ENCODE results near the gene SLCO2A1.

SLCO2A1 gene

DNA sequence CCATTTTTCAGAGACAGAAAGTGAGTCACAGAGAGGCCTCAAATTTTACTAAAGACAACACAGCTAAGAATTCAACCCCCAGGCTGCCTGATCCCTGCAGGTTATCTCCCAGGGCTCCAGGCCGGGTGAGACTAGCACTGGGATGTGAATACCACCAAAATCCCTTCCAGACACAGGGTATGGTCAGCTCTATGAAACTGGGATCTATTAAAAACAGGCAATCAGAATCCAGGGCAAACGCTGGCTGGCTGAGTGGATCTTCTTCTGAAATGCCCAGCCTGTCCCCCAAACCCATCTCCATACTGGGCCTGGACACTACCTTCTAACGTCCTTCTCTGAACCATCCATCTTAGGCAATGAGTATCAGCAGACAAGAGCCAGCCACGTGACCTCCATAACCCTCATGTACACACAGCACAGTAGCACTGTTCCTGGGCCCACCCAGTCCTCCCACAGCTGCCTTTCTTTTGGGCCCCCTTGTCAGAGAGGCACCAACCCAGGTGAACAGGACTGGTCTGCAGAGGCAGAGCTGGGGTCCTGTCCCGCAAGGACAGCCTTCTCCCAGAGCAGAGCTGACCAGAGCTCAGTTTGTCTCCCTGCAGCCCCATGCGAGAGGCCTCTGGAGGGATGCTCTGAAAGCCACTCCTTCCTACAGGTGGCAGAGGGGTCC is 135.9 kb downstream of the SLCO2A1 start (continued):
- TF ChIP-seq, protein P1, sequence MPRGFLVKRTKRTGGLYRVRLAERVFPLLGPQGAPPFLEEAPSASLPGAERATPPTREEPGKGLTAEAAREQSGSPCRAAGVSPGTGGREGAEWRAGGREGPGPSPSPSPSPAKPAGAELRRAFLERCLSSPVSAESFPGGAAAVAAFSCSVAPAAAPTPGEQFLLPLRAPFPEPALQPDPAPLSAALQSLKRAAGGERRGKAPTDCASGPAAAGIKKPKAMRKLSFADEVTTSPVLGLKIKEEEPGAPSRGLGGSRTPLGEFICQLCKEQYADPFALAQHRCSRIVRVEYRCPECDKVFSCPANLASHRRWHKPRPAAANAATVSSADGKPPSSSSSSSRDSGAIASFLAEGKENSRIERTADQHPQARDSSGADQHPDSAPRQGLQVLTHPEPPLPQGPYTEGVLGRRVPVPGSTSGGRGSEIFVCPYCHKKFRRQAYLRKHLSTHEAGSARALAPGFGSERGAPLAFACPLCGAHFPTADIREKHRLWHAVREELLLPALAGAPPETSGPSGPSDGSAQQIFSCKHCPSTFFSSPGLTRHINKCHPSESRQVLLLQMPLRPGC (tag by site-specific recombination; IDR thresholded peaks at IDR 0.05), result no peak
- TF ChIP-seq ZBTB20 (tag by site-specific recombination; IDR thresholded peaks at IDR 0.05), result no peak
- TF ChIP-seq, protein P2, sequence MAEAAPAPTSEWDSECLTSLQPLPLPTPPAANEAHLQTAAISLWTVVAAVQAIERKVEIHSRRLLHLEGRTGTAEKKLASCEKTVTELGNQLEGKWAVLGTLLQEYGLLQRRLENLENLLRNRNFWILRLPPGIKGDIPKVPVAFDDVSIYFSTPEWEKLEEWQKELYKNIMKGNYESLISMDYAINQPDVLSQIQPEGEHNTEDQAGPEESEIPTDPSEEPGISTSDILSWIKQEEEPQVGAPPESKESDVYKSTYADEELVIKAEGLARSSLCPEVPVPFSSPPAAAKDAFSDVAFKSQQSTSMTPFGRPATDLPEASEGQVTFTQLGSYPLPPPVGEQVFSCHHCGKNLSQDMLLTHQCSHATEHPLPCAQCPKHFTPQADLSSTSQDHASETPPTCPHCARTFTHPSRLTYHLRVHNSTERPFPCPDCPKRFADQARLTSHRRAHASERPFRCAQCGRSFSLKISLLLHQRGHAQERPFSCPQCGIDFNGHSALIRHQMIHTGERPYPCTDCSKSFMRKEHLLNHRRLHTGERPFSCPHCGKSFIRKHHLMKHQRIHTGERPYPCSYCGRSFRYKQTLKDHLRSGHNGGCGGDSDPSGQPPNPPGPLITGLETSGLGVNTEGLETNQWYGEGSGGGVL (tag by site-specific recombination; IDR thresholded peaks at IDR 0.05), result no peak

DNA sequence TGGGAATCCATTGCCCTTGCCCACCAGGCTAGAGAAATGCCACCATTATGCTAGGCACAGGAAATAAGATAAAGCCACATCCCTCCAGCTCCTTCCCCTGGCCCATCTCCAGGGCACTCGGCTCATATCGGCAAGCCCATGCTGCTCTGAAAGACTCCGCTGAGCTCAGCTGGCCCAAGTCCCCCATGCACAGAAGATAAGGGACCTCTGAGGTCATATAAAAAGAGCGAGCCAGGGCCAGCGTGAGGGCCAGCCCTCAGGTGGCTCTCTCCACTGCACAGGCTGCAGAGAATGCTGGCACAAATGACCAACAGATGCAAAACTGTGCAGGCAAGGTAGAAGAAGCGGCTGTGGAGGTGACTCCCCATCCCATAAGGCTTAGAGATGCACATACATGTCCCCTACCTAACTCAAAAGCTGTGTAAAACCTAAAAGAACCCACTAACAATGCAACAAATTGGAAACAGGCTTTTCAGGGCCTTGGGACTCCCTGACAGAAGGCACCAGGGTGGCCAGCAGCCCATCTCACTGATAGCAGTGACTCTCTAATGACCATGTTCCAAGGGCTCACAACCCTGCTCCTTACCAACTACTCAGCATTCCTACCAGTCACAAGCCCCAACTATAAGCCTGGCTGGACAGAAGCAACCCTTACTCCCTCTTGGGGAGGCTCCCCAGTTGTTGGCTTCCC is 137.0 kb downstream of the SLCO2A1 start:
- no peaks in the 10 kb centered on the region for H3K9me3 ChIP-seq (ENCODE audit: control insufficient read depth, insufficient read depth, low read depth, low read length)
- H3K4me3 ChIP-seq (ENCODE audit: low read depth, low read length), result no peak overlapping the region
- TF ChIP-seq GLI2 (tag by site-specific recombination; IDR thresholded peaks at IDR 0.05; ENCODE audit: borderline replicate concordance, low read depth) (no peak), ZFHX2 (tag by site-specific recombination; conservative IDR thresholded peaks at IDR 0.05) (no peak), ZNF239 (tag by site-specific recombination; IDR thresholded peaks at IDR 0.05) (no peak), KLF9 (tag by site-specific recombination; IDR thresholded peaks at IDR 0.05; ENCODE audit: low read depth) (no peak), ZNF404 (tag by site-specific recombination; IDR thresholded peaks at IDR 0.05) (no peak), ZNF785 (tag by site-specific recombination; IDR thresholded peaks at IDR 0.05) (no peak)
- TF ChIP-seq, protein P3, sequence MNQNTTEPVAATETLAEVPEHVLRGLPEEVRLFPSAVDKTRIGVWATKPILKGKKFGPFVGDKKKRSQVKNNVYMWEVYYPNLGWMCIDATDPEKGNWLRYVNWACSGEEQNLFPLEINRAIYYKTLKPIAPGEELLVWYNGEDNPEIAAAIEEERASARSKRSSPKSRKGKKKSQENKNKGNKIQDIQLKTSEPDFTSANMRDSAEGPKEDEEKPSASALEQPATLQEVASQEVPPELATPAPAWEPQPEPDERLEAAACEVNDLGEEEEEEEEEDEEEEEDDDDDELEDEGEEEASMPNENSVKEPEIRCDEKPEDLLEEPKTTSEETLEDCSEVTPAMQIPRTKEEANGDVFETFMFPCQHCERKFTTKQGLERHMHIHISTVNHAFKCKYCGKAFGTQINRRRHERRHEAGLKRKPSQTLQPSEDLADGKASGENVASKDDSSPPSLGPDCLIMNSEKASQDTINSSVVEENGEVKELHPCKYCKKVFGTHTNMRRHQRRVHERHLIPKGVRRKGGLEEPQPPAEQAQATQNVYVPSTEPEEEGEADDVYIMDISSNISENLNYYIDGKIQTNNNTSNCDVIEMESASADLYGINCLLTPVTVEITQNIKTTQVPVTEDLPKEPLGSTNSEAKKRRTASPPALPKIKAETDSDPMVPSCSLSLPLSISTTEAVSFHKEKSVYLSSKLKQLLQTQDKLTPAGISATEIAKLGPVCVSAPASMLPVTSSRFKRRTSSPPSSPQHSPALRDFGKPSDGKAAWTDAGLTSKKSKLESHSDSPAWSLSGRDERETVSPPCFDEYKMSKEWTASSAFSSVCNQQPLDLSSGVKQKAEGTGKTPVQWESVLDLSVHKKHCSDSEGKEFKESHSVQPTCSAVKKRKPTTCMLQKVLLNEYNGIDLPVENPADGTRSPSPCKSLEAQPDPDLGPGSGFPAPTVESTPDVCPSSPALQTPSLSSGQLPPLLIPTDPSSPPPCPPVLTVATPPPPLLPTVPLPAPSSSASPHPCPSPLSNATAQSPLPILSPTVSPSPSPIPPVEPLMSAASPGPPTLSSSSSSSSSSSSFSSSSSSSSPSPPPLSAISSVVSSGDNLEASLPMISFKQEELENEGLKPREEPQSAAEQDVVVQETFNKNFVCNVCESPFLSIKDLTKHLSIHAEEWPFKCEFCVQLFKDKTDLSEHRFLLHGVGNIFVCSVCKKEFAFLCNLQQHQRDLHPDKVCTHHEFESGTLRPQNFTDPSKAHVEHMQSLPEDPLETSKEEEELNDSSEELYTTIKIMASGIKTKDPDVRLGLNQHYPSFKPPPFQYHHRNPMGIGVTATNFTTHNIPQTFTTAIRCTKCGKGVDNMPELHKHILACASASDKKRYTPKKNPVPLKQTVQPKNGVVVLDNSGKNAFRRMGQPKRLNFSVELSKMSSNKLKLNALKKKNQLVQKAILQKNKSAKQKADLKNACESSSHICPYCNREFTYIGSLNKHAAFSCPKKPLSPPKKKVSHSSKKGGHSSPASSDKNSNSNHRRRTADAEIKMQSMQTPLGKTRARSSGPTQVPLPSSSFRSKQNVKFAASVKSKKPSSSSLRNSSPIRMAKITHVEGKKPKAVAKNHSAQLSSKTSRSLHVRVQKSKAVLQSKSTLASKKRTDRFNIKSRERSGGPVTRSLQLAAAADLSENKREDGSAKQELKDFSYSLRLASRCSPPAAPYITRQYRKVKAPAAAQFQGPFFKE (tag by site-specific recombination; IDR thresholded peaks at IDR 0.05; ENCODE audit: borderline replicate concordance), result no peak
- TF ChIP-seq, protein P4, sequence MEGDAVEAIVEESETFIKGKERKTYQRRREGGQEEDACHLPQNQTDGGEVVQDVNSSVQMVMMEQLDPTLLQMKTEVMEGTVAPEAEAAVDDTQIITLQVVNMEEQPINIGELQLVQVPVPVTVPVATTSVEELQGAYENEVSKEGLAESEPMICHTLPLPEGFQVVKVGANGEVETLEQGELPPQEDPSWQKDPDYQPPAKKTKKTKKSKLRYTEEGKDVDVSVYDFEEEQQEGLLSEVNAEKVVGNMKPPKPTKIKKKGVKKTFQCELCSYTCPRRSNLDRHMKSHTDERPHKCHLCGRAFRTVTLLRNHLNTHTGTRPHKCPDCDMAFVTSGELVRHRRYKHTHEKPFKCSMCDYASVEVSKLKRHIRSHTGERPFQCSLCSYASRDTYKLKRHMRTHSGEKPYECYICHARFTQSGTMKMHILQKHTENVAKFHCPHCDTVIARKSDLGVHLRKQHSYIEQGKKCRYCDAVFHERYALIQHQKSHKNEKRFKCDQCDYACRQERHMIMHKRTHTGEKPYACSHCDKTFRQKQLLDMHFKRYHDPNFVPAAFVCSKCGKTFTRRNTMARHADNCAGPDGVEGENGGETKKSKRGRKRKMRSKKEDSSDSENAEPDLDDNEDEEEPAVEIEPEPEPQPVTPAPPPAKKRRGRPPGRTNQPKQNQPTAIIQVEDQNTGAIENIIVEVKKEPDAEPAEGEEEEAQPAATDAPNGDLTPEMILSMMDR (tag by site-specific recombination; IDR thresholded peaks at IDR 0.05), result no peak
- TF ChIP-seq, protein P5, sequence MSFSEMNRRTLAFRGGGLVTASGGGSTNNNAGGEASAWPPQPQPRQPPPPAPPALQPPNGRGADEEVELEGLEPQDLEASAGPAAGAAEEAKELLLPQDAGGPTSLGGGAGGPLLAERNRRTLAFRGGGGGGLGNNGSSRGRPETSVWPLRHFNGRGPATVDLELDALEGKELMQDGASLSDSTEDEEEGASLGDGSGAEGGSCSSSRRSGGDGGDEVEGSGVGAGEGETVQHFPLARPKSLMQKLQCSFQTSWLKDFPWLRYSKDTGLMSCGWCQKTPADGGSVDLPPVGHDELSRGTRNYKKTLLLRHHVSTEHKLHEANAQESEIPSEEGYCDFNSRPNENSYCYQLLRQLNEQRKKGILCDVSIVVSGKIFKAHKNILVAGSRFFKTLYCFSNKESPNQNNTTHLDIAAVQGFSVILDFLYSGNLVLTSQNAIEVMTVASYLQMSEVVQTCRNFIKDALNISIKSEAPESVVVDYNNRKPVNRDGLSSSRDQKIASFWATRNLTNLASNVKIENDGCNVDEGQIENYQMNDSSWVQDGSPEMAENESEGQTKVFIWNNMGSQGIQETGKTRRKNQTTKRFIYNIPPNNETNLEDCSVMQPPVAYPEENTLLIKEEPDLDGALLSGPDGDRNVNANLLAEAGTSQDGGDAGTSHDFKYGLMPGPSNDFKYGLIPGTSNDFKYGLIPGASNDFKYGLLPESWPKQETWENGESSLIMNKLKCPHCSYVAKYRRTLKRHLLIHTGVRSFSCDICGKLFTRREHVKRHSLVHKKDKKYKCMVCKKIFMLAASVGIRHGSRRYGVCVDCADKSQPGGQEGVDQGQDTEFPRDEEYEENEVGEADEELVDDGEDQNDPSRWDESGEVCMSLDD (tag by site-specific recombination; IDR thresholded peaks at IDR 0.05), result no peak
- H3K27ac ChIP-seq (ENCODE audit: extremely low read depth, low read depth, low read length), result no peak overlapping the region
- ChIA-PET CTCF (interaction anchor here (0.6 kb wide), 2 partner anchors 456 to 483 kb away, joined by 3 to 4 read pairs; no protein-coding TSS in a partner anchor), POLR2A (no interaction called here)
- H3K36me3 ChIP-seq (ENCODE audit: control insufficient read depth in 2 of 2, insufficient read depth in 1 of 2, low read length in 2 of 2), result no peaks in the 10 kb centered on the region
- no peaks in the 10 kb centered on the region; the same call in 1 of the 2 replicates for H3K4me1 ChIP-seq (ENCODE audit: control insufficient read depth, insufficient read depth, low read length)
